Esophagus squamous epithelium (tissue), 4 donors: ENCODE results near the gene FBLN5.

Source experiments
- POLR2A ChIP-seq, 4 donors: fragments of 450-650 bp; IDR thresholded peaks; one replicate each; pipeline ENCODE4 v1.6.1; 2017; ENCODE audit warnings: antibody characterized with exemption in 4 of 4, mild to moderate bottlenecking in 4 of 4, moderate library complexity in 3 of 4
- TF ChIP-seq, protein P1 (sequence below), 6 experiments: fragments of 450-650 bp in 4 of 6; fragments of 200-600 bp in 2 of 6; sonication (generic) in 2 of 6; IDR thresholded peaks; one replicate each; pipeline ENCODE4 v1.5.1; 2016 to 2019; ENCODE audit warnings: antibody characterized with exemption in 6 of 6, mild to moderate bottlenecking in 4 of 6, moderate library complexity in 4 of 6

DNA sequence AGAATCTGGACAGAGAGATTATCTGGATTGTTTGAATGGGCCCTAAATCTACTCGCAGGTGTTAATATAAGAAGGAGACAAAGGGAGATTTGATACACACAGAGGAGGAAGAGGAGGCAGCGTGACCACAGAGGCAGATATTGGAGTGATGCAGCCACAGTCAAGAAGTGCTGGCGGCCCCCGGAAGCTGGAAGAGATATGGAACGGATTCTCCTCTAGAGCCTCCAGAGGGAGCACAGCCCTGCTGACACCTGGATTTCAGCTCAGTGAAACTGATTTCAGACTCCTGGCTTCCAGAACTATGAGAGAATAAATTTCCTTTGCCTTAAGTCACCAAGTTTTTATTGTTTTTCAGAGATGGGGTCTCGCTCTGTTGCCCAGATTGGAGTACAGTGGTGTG, 71.0 kb downstream of the FBLN5 start:
- TF ChIP-seq, protein P1, sequence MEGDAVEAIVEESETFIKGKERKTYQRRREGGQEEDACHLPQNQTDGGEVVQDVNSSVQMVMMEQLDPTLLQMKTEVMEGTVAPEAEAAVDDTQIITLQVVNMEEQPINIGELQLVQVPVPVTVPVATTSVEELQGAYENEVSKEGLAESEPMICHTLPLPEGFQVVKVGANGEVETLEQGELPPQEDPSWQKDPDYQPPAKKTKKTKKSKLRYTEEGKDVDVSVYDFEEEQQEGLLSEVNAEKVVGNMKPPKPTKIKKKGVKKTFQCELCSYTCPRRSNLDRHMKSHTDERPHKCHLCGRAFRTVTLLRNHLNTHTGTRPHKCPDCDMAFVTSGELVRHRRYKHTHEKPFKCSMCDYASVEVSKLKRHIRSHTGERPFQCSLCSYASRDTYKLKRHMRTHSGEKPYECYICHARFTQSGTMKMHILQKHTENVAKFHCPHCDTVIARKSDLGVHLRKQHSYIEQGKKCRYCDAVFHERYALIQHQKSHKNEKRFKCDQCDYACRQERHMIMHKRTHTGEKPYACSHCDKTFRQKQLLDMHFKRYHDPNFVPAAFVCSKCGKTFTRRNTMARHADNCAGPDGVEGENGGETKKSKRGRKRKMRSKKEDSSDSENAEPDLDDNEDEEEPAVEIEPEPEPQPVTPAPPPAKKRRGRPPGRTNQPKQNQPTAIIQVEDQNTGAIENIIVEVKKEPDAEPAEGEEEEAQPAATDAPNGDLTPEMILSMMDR (IDR thresholded peaks at IDR 0.05): no peak
- no peak for TF ChIP-seq POLR2A (IDR thresholded peaks at IDR 0.05)
